Prostate gland (tissue), 2 donors: ENCODE results near the gene TPST1. TPM values are rescaled to one million over a fixed set of nuclear protein-coding genes. Genes with fewer than 3 reads are reported as not detected.
"Not testable (repeated sequence)": the region's sequence is repeated elsewhere in the genome, so short reads cannot be mapped to it uniquely, and the experiment has no call there.

ENCODE experiments used
- DNase-seq: peaks from one replicate; pipeline ENCODE4 v3.0.0-alpha.2; 2019; ENCODE audit warnings: low spot score
- H3K27ac ChIP-seq, 2 donors: fragments of 200-600 bp; sonication (generic); 2 replicates each; pipeline ENCODE4 v1.5.1; 2017 to 2019
- H3K27me3 ChIP-seq: fragments of 200-600 bp; sonication (generic); replicated peaks from 2 replicates; pipeline ENCODE4 v1.5.1; 2019; ENCODE audit not compliant: insufficient read depth
- H3K36me3 ChIP-seq, 2 donors: fragments of 200-600 bp; sonication (generic); 1 replicate in 1 of 2; 2 replicates in 1 of 2; pipeline versions ENCODE4 v1.5.1 to v1.8.1; 2017 to 2019
- H3K4me1 ChIP-seq: fragments of 200-600 bp; sonication (generic); replicated peaks from 2 replicates; pipeline ENCODE4 v1.5.1; 2019
- H3K4me3 ChIP-seq, 2 donors: fragments of 200-600 bp; sonication (generic); 2 replicates each; pipeline ENCODE4 v1.5.1; 2017 to 2019
- H3K9me3 ChIP-seq: fragments of 200-600 bp; sonication (generic); 2 replicates; pipeline ENCODE4 v1.5.1; 2017
- POLR2A ChIP-seq: fragments of 450-650 bp; IDR thresholded peaks from one replicate; pipeline ENCODE4 v1.6.1; 2016; ENCODE audit warnings: antibody characterized with exemption, mild to moderate bottlenecking
- POLR2AphosphoS5 ChIP-seq: sonication (generic); formaldehyde crosslinking; IDR thresholded peaks from one replicate; pipeline ENCODE4 v1.6.1; 2017; ENCODE audit warnings: antibody characterized with exemption
- WGBS: methylation state at CpG from one replicate; pipeline ENCODE4 v1.1.5; 2018; 5-methylcytosine and 5-hydroxymethylcytosine counted together
- intact Hi-C: fragments of 100-400 bp; cut with DNase I; formaldehyde crosslinking; loops from one replicate; pipeline ENCODE4 v1.14.2; 2022
- total RNA-seq, 2 donors: library from RNA; depleted of rRNA; stranded (reverse); fragments of >200 nt; gene quantifications; one replicate each; pipeline ENCODE4 v1.1.0, GENCODE V29; 2016
- TF ChIP-seq, protein P1 (sequence below), 4 experiments: fragments of 200-600 bp in 2 of 4; fragments of 450-650 bp in 2 of 4; sonication (generic) in 2 of 4; IDR thresholded peaks; 1 replicate in 3 of 4; 2 replicates in 1 of 4; pipeline ENCODE4 v1.5.1; 2016 to 2019; ENCODE audit warnings: antibody characterized with exemption in 4 of 4, mild to moderate bottlenecking in 2 of 4, moderate library complexity in 2 of 4

Gene TPST1
- total RNA-seq, 2 donors from 2014 or later: 9.9 to 21.4 TPM

DNA sequence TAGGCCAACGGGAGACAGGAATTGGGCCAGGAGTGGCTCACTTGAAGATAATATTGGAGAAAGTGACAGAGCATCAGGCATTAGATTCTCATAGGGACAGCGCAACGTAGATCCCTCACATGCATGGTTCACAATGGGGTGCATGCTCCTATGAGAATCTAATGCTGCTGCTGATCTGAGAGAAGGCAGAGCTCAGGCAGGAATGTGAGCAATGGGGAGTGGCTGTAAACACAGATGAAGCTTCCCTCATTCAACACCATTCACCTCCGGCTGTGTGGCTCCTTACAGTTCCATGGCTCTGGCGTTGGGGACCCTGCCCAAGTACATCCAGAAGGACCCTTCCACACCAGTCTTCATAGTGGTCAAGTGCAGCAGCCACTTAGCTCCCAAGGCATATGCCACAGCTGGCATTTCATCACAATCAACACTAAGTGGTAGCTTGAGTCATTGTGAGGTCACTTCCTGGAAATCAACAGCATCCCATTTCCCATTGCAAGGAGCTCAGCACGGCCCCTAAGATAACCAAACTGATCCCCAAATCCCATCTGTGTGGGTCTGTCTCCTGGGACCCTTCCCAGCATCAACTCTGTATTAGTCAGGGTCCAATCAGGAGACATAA is 174.5 kb downstream of the TPST1 start:
- Histone ChIP-seq H3K27ac (no peak overlapping the region), H3K36me3 (no peaks in the 10 kb centered on the region), H3K27me3 (no peaks in the 10 kb centered on the region), H3K4me3 (no peak overlapping the region), H3K9me3 (no peaks in the 10 kb centered on the region), H3K4me1 (no peaks in the 10 kb centered on the region)
- DNase-seq: no peak
- TF ChIP-seq, protein P1, sequence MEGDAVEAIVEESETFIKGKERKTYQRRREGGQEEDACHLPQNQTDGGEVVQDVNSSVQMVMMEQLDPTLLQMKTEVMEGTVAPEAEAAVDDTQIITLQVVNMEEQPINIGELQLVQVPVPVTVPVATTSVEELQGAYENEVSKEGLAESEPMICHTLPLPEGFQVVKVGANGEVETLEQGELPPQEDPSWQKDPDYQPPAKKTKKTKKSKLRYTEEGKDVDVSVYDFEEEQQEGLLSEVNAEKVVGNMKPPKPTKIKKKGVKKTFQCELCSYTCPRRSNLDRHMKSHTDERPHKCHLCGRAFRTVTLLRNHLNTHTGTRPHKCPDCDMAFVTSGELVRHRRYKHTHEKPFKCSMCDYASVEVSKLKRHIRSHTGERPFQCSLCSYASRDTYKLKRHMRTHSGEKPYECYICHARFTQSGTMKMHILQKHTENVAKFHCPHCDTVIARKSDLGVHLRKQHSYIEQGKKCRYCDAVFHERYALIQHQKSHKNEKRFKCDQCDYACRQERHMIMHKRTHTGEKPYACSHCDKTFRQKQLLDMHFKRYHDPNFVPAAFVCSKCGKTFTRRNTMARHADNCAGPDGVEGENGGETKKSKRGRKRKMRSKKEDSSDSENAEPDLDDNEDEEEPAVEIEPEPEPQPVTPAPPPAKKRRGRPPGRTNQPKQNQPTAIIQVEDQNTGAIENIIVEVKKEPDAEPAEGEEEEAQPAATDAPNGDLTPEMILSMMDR (IDR thresholded peaks at IDR 0.05): no peak
- TF ChIP-seq POLR2A (no peak), POLR2AphosphoS5 (no peak)
- 95% methylated on average over 6 of the region's 6 CpGs for WGBS
- intact Hi-C loops: no loop called here

DNA sequence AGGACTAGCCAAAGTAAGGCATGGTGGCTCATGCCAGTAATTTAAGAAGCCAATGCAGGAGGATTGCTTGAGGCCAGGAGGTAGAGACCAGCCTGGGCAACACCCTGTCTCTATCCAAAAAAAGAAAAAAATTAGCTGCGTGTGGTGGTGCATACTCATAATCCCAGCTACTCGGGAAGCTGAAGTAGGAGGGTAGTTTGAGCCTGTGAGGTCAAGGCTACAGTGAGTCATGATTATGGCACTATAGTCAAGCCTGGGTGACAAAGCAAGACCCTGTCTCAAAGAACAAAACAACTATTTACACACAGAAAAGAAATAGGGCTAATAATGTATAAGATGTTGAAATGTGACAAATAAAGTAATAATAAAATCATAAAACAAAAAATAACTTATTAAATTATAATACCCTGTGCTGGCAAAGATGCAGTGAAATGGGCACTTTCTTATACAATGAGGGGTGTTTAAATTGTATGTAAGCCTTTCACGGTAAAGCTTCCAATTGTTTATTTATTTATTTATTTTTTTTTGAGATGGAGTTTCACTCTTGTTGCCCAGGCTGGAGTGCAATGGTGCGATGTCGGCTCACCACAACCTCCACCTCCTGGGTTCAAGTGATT is 175.2 kb downstream of the TPST1 start:
- no peak for TF ChIP-seq POLR2A
- TF ChIP-seq, protein P1 (IDR thresholded peaks at IDR 0.05): no peak
- no peak for TF ChIP-seq POLR2AphosphoS5
- intact Hi-C loops: no loop called here
- Histone ChIP-seq H3K36me3 (no peaks in the 10 kb centered on the region), H3K27me3 (no peaks in the 10 kb centered on the region), H3K27ac (no peak overlapping the region), H3K4me3 (no peak overlapping the region), H3K9me3 (no peaks in the 10 kb centered on the region), H3K4me1 (no peaks in the 10 kb centered on the region)
- WGBS: 98% methylated on average over 5 of the region's 5 CpGs
- DNase-seq: no peak

- H3K4me3 ChIP-seq, DNase-seq, H3K27ac ChIP-seq, H3K9me3 ChIP-seq, H3K36me3 ChIP-seq, H3K27me3 ChIP-seq, H3K4me1 ChIP-seq, intact Hi-C loops: not testable (repeated sequence)
- 89% methylated on average over 8 of the region's 8 CpGs for WGBS
These were observed 177.2 kb downstream of the TPST1 start for GRCh38 chr7:66382182-66382923.

DNA sequence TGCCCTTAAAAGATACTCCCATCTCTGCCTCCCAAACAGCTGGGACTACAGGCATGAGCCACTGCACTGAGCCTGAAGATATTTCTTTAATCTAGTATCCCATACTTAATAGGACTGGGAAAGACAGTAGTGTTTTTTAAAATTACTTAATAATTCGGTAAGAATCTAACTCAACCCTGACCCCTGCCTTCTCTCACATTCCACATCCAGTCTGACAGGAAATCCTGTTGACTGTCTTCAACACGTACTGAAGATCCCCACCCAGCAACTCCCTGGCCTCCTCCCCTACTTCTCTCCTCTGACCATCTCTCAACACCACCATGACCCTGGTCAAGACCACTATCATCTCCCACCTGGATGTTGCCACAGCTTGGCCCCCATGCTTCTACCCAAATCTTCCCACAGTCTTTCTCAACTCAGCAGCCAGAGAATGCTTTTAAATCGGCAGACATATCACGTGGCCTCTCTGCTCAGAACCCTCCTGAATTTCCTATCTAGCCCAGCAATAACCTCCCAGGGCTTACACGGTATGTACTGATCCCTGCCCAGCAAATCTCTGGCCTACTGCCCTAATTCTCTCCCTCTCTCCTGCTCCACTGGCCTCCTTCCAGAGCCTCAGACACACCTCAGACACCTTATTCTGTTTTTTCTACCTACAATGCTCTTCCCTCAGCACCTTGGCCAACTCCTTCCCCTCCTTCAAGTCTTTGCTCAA is 180.2 kb downstream of the TPST1 start:
- H3K4me1 ChIP-seq, H3K27me3 ChIP-seq, DNase-seq, intact Hi-C loops, H3K9me3 ChIP-seq, H3K27ac ChIP-seq, H3K36me3 ChIP-seq, H3K4me3 ChIP-seq: not testable (repeated sequence)
- 58% methylated on average over 5 of the region's 5 CpGs for WGBS

DNA sequence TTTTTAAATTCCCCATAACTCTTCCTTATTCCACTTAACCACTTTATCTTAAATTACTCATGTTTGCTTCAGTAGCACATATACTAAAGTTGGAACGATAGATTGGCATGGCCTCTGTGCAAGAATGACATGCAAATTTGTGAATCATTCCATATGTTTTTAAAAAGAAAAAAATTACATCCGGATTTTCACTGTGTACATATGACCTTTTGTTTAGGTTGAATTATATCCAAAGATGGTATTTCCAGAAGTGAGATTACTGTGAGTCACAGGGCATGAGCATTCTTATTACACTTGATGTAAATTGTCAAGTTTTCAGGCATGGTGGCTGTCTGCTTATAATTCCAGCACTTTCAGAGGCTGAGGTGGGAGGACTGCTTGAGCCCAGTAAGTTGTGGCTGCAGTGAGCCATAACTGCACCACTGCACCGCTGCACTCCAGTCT is 190.0 kb downstream of the TPST1 start:
- H3K4me1 ChIP-seq, H3K36me3 ChIP-seq, DNase-seq, H3K9me3 ChIP-seq, intact Hi-C loops, H3K27ac ChIP-seq, H3K4me3 ChIP-seq, H3K27me3 ChIP-seq: not testable (repeated sequence)
- 65% methylated on average over 3 of the region's 3 CpGs for WGBS

DNA sequence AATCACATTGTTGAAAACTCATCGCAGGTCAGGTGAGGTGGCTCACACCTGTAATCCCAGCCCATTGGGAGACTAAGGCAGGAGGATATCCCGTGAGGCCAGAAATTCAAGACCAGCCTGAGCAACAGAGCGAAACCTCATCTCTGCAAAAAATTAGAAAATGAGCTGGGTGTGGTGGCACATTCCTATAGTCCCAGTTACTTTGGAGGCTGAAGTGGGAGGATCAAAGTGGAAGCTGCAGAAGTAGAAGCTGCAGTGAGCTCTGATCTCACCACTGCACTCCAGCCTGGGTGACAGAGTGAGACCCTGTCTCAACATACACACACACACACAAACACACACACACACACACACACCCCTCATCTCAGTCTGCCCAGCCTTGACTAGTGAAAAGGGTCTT is 190.9 kb downstream of the TPST1 start:
- H3K36me3 ChIP-seq, H3K4me1 ChIP-seq, DNase-seq, H3K27me3 ChIP-seq, H3K4me3 ChIP-seq, H3K27ac ChIP-seq, H3K9me3 ChIP-seq, intact Hi-C loops: not testable (repeated sequence)
- WGBS: 87% methylated on average over 3 of the region's 3 CpGs

GRCh38 chr7:66398841-66399240 is 193.7 kb downstream of the TPST1 start:
- H3K36me3 ChIP-seq, H3K27me3 ChIP-seq, H3K27ac ChIP-seq, intact Hi-C loops, H3K4me3 ChIP-seq, H3K4me1 ChIP-seq, DNase-seq, H3K9me3 ChIP-seq: not testable (repeated sequence)
- 83% methylated on average over 5 of the region's 5 CpGs for WGBS
